A549 (cell line): ENCODE results near the gene UBXN2A. TPM values are rescaled to one million over a fixed set of nuclear protein-coding genes. Genes with fewer than 3 reads are reported as not detected.
A peak's percentile ranks its signal among the peaks of the same experiment; 100 is the strongest.
"Not testable (repeated sequence)": the region's sequence is repeated elsewhere in the genome, so short reads cannot be mapped to it uniquely, and the experiment has no call there.

Experiments
- ATAC-seq, 2 experiments: fragments of 200-7000 bp in 1 of 2; fragments of >200 bp in 1 of 2; cut with Nextera tagmentation in 1 of 2; cut with Tn5 transposase in 1 of 2; 3 replicates each; pipeline versions ENCODE4 v1.8.0 to v1.9.1; 2018 to 2020; ENCODE audit warnings: mild to moderate bottlenecking in 1 of 2, moderate library complexity in 1 of 2
- CTCF ChIA-PET: fragments of 300-600 bp; sonication (Branson Sonifier 250); formaldehyde crosslinking; extraction: SDS; loops from one replicate; lab custom pipeline; 2021; ENCODE audit warnings: antibody characterized with exemption, inconsistent platforms; lab: Yijun Ruan, JAX
- POLR2A ChIA-PET: fragments of 350-600 bp; formaldehyde crosslinking; extraction: SDS; loops from one replicate; lab custom pipeline; 2021; ENCODE audit warnings: antibody characterized with exemption, inconsistent platforms; lab: Yijun Ruan, JAX
- DNase-seq, 2 experiments: peaks; one replicate each; pipeline versions ENCODE4 v3.0.0 to v3.0.0-alpha.2; 2011 to 2016; ENCODE audit warnings: low read depth in 1 of 2, low spot score in 1 of 2
- FAIRE-seq: peaks from 2 replicates; lab custom pipeline; 2011; peaks lifted over from hg19 to GRCh38; lab: Jason Lieb, UNC
- H3K27ac ChIP-seq, 2 experiments: fragments of >200 bp; sonication (Bioruptor Twin); formaldehyde crosslinking; 3 replicates each; pipeline ENCODE4 v1.5.1; 2016 to 2017
- H3K4me1 ChIP-seq: fragments of >200 bp; sonication (Bioruptor Twin); formaldehyde crosslinking; 3 replicates; pipeline ENCODE4 v1.6.1; 2016
- H3K4me2 ChIP-seq: fragments of >200 bp; sonication (Bioruptor Twin); formaldehyde crosslinking; 3 replicates; pipeline ENCODE4 v1.6.1; 2016
- H3K4me3 ChIP-seq: fragments of >200 bp; sonication (Bioruptor Twin); formaldehyde crosslinking; 3 replicates; pipeline ENCODE4 v1.5.1; 2016
- H3K9me3 ChIP-seq: fragments of >200 bp; sonication (Bioruptor Twin); formaldehyde crosslinking; 3 replicates; pipeline ENCODE4 v1.6.1; 2016
- BHLHE40 ChIP-seq: IDR thresholded peaks from 2 replicates; pipeline ENCODE4 v1.6.1; 2012; ENCODE audit warnings: low read depth, low read length, inconsistent platforms
- CBX2 ChIP-seq: fragments of 200-600 bp; sonication (generic); IDR thresholded peaks from 2 replicates; pipeline ENCODE4 v1.6.1; 2016; ENCODE audit warnings: low read depth, mild to moderate bottlenecking, borderline replicate concordance
- CHD2 ChIP-seq: fragments of 150-350 bp; IDR thresholded peaks from 2 replicates; pipeline ENCODE4 v1.6.1; 2014; ENCODE audit warnings: low read length; ENCODE audit not compliant: partially characterized antibody
- EHF ChIP-seq: fragments of 250-450 bp; sonication (Bioruptor Pico); IDR thresholded peaks from 2 replicates; pipeline ENCODE4 v1.5.0; 2020; ENCODE audit warnings: mild to moderate bottlenecking
- FOSB ChIP-seq: fragments of 250-450 bp; sonication (Bioruptor Pico); IDR thresholded peaks from 2 replicates; pipeline ENCODE4 v1.5.0; 2020; ENCODE audit warnings: mild to moderate bottlenecking, moderate library complexity
- FOXS1 ChIP-seq: fragments of 250-450 bp; sonication (Bioruptor Pico); IDR thresholded peaks from 2 replicates; pipeline ENCODE4 v1.5.0; 2020; ENCODE audit warnings: mild to moderate bottlenecking, moderate library complexity
- HDAC2 ChIP-seq: fragments of 200-600 bp; sonication (generic); IDR thresholded peaks from 2 replicates; pipeline ENCODE4 v1.6.1; 2016
- HEYL ChIP-seq: fragments of 250-450 bp; sonication (Bioruptor Pico); IDR thresholded peaks from 2 replicates; pipeline ENCODE4 v1.8.0; 2021; ENCODE audit warnings: mild to moderate bottlenecking, moderate library complexity
- KDM1A ChIP-seq: fragments of 200-600 bp; sonication (generic); IDR thresholded peaks from 2 replicates; pipeline ENCODE4 v1.6.1; 2016; ENCODE audit warnings: low read depth, mild to moderate bottlenecking
- KDM5A ChIP-seq: fragments of 200-600 bp; sonication (generic); IDR thresholded peaks from 2 replicates; pipeline ENCODE4 v1.6.1; 2016; ENCODE audit warnings: antibody characterized with exemption, mild to moderate bottlenecking
- MAZ ChIP-seq: fragments of 150-350 bp; IDR thresholded peaks from 2 replicates; pipeline ENCODE4 v1.6.1; 2014; ENCODE audit warnings: antibody characterized with exemption, low read depth, low read length, borderline replicate concordance
- MYC ChIP-seq: IDR thresholded peaks from 2 replicates; pipeline ENCODE4 v1.6.1; 2012; ENCODE audit warnings: mild to moderate bottlenecking, inconsistent platforms, low read length, improper control_type of control experiment, borderline replicate concordance
- RAD21 ChIP-seq, 2 experiments: fragments of >200 bp in 1 of 2; sonication (Bioruptor Twin) in 1 of 2; formaldehyde crosslinking in 1 of 2; IDR thresholded peaks in 1 of 2; conservative IDR thresholded peaks in 1 of 2; 2 replicates in 1 of 2; 3 replicates in 1 of 2; pipeline ENCODE4 v1.6.1; 2012 to 2018; ENCODE audit warnings: inconsistent platforms in 1 of 2
- RCOR1 ChIP-seq: fragments of 150-350 bp; IDR thresholded peaks from 2 replicates; pipeline ENCODE4 v1.6.1; 2014; ENCODE audit warnings: antibody characterized with exemption, low read length, low read depth
- SMC3 ChIP-seq: fragments of >200 bp; sonication (Bioruptor Twin); formaldehyde crosslinking; IDR thresholded peaks from 3 replicates; pipeline ENCODE4 v1.6.1; 2018; ENCODE audit warnings: inconsistent platforms
- TFCP2L1 ChIP-seq: fragments of 250-450 bp; sonication (Bioruptor Pico); IDR thresholded peaks from 2 replicates; pipeline ENCODE4 v1.5.0; 2021; ENCODE audit warnings: mild to moderate bottlenecking
- TP53 ChIP-seq: fragments of 250-450 bp; sonication (Bioruptor Pico); IDR thresholded peaks from 2 replicates; pipeline ENCODE4 v1.5.0; 2021; ENCODE audit warnings: mild to moderate bottlenecking, moderate library complexity
- ZC3H11A ChIP-seq: fragments of 450-650 bp; IDR thresholded peaks from 2 replicates; pipeline ENCODE4 v1.6.1; 2014; ENCODE audit warnings: antibody characterized with exemption, mild to moderate bottlenecking
- ZFP36 ChIP-seq: fragments of 450-650 bp; IDR thresholded peaks from 2 replicates; pipeline ENCODE4 v1.6.1; 2014; ENCODE audit warnings: borderline replicate concordance; ENCODE audit not compliant: partially characterized antibody
- WGBS: methylation state at CpG from one replicate; pipeline ENCODE4 v1.1.6; 2017; ENCODE audit errors: missing lambda C conversion rate; 5-methylcytosine and 5-hydroxymethylcytosine counted together
- polyA plus RNA-seq, 4 experiments: library from polyadenylated mRNA; depleted of rRNA in 3 of 4; stranded (reverse); fragments of >200 nt; fragmentation: RNase III in 1 of 4; extraction: RNeasy Plus Mini Kit Qiagen cat#74134 plus additional on column Dnase treatment in 1 of 4; gene quantifications; 2 replicates in 3 of 4; 3 replicates in 1 of 4; pipeline ENCODE4 v1.2.3, GENCODE V29; 2011 to 2017
- TF ChIP-seq, protein P1 (sequence below): fragments of >200 bp; sonication (Bioruptor Twin); formaldehyde crosslinking; IDR thresholded peaks from 3 replicates; pipeline ENCODE4 v1.5.1; 2016
- TF ChIP-seq, protein P2 (sequence below): fragments of 450-650 bp; IDR thresholded peaks from 2 replicates; pipeline ENCODE4 v1.6.1; 2014; ENCODE audit warnings: antibody characterized with exemption
- TF ChIP-seq, protein P3 (sequence below): fragments of >200 bp; sonication (Bioruptor Twin); formaldehyde crosslinking; IDR thresholded peaks from 2 replicates; pipeline ENCODE4 v1.6.1; 2016

The UBXN2A gene
- polyA plus RNA-seq, 2 of the 4 experiments (the other 2 are of a cell fraction) = 13.7 to 25.4 TPM

DNA sequence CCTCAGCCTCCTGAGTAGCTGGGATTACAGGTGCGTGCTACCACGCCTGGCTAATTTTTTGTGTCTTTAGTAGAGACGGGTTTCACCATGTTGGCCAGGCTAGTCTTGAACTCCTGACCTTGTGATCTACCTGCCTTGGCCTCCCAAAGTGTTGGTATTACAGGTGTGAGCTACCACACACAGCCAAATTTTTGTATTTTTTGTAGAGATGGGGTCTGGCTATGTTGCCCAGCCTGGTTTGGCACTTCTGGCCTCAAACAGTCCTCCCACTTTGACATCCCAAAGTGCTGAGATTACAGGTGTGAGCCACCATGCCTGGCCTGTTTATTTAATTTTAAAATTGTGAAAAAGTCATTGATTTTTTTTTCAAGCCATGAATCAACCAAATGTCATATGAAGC is 12.3 kb downstream of the UBXN2A start:
- H3K9me3 ChIP-seq, ATAC-seq, DNase-seq, H3K27ac ChIP-seq, H3K4me3 ChIP-seq, FAIRE-seq, H3K4me1 ChIP-seq, H3K4me2 ChIP-seq, POLR2A ChIA-PET: not testable (repeated sequence)
- 96% methylated on average over 3 of the region's 3 CpGs for WGBS
- CTCF ChIA-PET = interaction anchor here (1.0 to 2.3 kb wide), 5 partner anchors 12 to 131 kb away, joined by 3 to 9 read pairs (median 3); partner anchors contain the start of gene ATAD2B

DNA sequence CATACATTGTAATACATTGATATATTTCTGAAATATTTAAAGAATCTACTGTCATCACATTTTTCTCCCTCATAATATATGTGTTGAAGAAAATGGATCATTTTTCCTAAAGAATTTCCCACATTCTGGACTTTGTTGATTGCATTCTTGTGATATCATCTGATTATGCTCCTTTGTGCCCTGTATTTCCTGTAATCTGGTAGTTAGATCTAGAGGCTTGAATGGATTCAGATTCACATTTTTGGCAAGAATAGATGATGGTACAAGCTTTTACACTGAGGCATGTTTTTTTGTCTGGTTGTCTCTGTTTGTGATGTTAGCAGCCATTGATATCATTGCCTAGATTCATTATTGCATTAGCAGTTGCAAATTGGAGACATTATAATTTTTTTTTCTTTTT is 13.4 kb downstream of the UBXN2A start:
- no peak for DNase-seq
- no peaks in the 10 kb centered on the region for H3K9me3 ChIP-seq
- no peak overlapping the region for H3K4me2 ChIP-seq
- TF ChIP-seq FOXS1 (CRISPR knock-in tag) = no peak
- TF ChIP-seq MAZ = no peak
- TF ChIP-seq, protein P1, sequence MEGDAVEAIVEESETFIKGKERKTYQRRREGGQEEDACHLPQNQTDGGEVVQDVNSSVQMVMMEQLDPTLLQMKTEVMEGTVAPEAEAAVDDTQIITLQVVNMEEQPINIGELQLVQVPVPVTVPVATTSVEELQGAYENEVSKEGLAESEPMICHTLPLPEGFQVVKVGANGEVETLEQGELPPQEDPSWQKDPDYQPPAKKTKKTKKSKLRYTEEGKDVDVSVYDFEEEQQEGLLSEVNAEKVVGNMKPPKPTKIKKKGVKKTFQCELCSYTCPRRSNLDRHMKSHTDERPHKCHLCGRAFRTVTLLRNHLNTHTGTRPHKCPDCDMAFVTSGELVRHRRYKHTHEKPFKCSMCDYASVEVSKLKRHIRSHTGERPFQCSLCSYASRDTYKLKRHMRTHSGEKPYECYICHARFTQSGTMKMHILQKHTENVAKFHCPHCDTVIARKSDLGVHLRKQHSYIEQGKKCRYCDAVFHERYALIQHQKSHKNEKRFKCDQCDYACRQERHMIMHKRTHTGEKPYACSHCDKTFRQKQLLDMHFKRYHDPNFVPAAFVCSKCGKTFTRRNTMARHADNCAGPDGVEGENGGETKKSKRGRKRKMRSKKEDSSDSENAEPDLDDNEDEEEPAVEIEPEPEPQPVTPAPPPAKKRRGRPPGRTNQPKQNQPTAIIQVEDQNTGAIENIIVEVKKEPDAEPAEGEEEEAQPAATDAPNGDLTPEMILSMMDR = no peak
- TF ChIP-seq RCOR1 = no peak
- TF ChIP-seq, protein P2, sequence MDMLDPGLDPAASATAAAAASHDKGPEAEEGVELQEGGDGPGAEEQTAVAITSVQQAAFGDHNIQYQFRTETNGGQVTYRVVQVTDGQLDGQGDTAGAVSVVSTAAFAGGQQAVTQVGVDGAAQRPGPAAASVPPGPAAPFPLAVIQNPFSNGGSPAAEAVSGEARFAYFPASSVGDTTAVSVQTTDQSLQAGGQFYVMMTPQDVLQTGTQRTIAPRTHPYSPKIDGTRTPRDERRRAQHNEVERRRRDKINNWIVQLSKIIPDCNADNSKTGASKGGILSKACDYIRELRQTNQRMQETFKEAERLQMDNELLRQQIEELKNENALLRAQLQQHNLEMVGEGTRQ = no peak
- no peak for TF ChIP-seq KDM5A
- TF ChIP-seq TP53 (CRISPR knock-in tag) = no peak
- TF ChIP-seq HDAC2 = no peak
- TF ChIP-seq RAD21 (conservative IDR thresholded peaks at IDR 0.05 in 1 of 2, IDR thresholded peaks at IDR 0.05 in 1 of 2) = no peak
- no peak for TF ChIP-seq TFCP2L1 (CRISPR knock-in tag)
- TF ChIP-seq BHLHE40 = no peak
- no peak for TF ChIP-seq ZFP36
- TF ChIP-seq, protein P3, sequence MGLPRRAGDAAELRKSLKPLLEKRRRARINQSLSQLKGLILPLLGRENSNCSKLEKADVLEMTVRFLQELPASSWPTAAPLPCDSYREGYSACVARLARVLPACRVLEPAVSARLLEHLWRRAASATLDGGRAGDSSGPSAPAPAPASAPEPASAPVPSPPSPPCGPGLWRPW = no peak
- TF ChIP-seq HEYL (CRISPR knock-in tag) = no peak
- no peak for TF ChIP-seq ZC3H11A
- TF ChIP-seq, all 56 proteins: peak for 0
- no peak for FAIRE-seq
- Histone ChIP-seq H3K4me3 (no peak overlapping the region), H3K4me1 (no peaks in the 10 kb centered on the region), H3K27ac (no peak overlapping the region)
- ChIA-PET POLR2A (no interaction called here), CTCF (interaction anchor here (1.4 to 2.3 kb wide), 2 partner anchors 27 to 130 kb away, joined by 3 to 9 read pairs; partner anchors contain the start of gene ATAD2B)
- no peak for ATAC-seq

DNA sequence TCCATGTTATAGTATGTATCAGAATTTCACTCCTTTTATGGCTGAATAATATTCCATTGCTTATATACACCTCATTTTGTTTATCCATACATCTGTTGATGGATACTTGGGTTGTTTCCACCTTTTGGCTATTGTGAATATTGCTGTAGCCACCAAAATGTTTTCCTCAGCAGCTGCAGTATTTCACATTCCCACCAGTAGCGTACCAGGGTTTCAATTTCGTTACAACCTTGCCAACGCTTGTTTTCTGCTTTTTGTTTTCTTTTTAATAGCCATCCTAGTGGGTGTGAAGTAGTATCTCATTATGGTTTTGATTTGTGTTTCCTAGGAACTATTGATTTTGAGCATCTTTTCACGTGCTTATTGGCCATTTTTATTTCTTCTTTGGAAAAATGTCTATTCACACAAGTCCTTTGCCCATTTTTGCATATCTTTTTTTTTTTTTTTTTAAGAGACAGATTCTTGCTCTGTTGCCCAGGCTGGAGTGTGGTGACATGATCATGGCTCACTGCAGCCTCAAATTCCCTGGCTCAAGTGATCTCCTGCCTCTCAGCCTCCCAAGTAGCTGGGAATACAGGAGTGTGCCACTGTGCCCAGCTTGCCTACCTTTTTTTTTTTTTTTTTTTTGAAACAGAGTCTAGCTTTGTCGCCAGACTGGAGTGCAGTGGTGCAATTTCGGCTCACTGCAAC is 14.2 kb downstream of the UBXN2A start:
- DNase-seq (no peak), FAIRE-seq (no peak), ATAC-seq (peak in 1 of 2 experiments; percentile 56; a peak in 1 of 6 replicates)
- WGBS = 91% methylated on average over 6 of the region's 6 CpGs
- H3K4me2 ChIP-seq = no peak overlapping the region
- H3K9me3 ChIP-seq = no peaks in the 10 kb centered on the region
- H3K4me1 ChIP-seq = no peaks in the 10 kb centered on the region
- POLR2A ChIA-PET = no interaction called here
- H3K4me3 ChIP-seq = no peak overlapping the region
- H3K27ac ChIP-seq = no peak overlapping the region
- TF ChIP-seq SMC3 = no peak
- TF ChIP-seq EHF = no peak
- TF ChIP-seq RCOR1 = no peak
- no peak for TF ChIP-seq ZFP36
- TF ChIP-seq CBX2 = no peak
- no peak for TF ChIP-seq MYC
- no peak for TF ChIP-seq KDM1A
- no peak for TF ChIP-seq FOSB (CRISPR knock-in tag)
- no peak for TF ChIP-seq CHD2
- TF ChIP-seq, all 56 proteins: peak for 0
- CTCF ChIA-PET = no interaction called here
